Measurements from ENCODE around the gene HBB. TPM values are rescaled to one million over a fixed set of nuclear protein-coding genes. Genes with fewer than 3 reads are reported as not detected.

HBB gene
- total RNA-seq, 4 donors from 2014 or later: 3.7 to 45.8 (median 15.2) TPM

DNA sequence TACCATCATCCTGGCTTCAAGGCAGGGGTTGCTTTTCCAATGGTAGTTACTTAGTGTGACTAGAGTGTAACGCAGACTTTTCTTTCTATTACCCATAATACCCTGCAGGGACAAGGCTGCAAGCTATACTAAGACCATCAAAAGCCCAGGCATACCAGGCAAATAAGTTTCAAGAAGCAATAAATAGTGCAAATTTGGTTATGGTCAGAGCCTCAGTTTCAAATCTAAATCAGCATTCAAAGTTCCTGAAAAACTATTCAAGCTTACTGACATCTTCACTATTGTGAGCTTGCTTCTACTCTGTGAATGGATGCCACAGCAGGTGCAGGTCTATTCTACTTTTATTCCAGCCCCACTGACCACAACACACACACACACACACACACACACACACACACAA, 2.5 kb upstream of the HBB start:
- no peak overlapping the region for H3K27ac ChIP-seq
- H3K9me3 ChIP-seq: no peaks in the 10 kb centered on the region
- no peak overlapping the region for H3K4me3 ChIP-seq
- TF ChIP-seq, protein P1, sequence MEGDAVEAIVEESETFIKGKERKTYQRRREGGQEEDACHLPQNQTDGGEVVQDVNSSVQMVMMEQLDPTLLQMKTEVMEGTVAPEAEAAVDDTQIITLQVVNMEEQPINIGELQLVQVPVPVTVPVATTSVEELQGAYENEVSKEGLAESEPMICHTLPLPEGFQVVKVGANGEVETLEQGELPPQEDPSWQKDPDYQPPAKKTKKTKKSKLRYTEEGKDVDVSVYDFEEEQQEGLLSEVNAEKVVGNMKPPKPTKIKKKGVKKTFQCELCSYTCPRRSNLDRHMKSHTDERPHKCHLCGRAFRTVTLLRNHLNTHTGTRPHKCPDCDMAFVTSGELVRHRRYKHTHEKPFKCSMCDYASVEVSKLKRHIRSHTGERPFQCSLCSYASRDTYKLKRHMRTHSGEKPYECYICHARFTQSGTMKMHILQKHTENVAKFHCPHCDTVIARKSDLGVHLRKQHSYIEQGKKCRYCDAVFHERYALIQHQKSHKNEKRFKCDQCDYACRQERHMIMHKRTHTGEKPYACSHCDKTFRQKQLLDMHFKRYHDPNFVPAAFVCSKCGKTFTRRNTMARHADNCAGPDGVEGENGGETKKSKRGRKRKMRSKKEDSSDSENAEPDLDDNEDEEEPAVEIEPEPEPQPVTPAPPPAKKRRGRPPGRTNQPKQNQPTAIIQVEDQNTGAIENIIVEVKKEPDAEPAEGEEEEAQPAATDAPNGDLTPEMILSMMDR (IDR thresholded peaks at IDR 0.05): no peak
- TF ChIP-seq POLR2A (IDR thresholded peaks at IDR 0.05) (no peak), EP300 (IDR thresholded peaks at IDR 0.05) (no peak), POLR2AphosphoS5 (IDR thresholded peaks at IDR 0.05) (no peak)
- H3K27me3 ChIP-seq: no peaks in the 10 kb centered on the region
- DNase-seq (ENCODE audit: low spot score in 2 of 2): no peak
- H3K36me3 ChIP-seq: no peaks in the 10 kb centered on the region
- WGBS: 82% methylated on average over 1 of the region's 1 CpG
- H3K4me1 ChIP-seq: no peaks in the 10 kb centered on the region

DNA sequence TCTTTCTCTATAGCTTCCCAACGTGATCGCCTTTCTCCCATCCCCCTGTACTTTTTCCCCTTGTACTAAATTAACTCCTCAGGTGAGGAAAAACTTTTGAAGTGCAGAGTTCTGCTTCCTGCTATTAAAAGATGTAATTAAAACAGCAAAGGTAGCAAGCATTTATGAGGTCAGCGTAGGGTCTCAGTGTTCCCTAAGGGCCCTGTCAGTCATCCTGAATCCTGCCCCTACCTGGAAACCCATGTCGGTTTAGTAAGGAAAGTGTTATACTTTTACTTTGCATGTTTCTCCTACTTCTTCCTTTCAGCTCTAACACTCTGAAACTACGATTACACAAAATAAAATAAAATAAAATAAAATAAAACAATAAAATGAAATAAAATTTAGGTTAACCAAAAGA, 1.3 kb upstream of the HBB start:
- Histone ChIP-seq H3K4me1 (no peaks in the 10 kb centered on the region), H3K4me3 (no peak overlapping the region), H3K9me3 (no peaks in the 10 kb centered on the region), H3K36me3 (no peaks in the 10 kb centered on the region), H3K27ac (no peak overlapping the region), H3K27me3 (no peaks in the 10 kb centered on the region)
- DNase-seq (ENCODE audit: low spot score in 2 of 2): no peak
- no peak for TF ChIP-seq POLR2AphosphoS5 (IDR thresholded peaks at IDR 0.05)
- WGBS: 35% methylated on average over 5 of the region's 5 CpGs

DNA sequence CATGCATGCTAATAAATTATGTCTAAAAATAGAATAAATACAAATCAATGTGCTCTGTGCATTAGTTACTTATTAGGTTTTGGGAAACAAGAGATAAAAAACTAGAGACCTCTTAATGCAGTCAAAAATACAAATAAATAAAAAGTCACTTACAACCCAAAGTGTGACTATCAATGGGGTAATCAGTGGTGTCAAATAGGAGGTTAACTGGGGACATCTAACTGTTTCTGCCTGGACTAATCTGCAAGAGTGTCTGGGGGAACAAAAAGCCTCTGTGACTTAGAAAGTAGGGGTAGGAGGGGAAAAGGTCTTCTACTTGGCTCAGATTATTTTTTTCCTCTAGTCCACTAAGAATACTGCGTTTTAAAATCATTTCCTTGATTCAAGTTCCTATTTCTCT, 810 bp upstream of the HBB start:
- Histone ChIP-seq H3K36me3 (no peaks in the 10 kb centered on the region), H3K4me3 (no peak overlapping the region), H3K27me3 (no peaks in the 10 kb centered on the region), H3K4me1 (no peaks in the 10 kb centered on the region), H3K27ac (no peak overlapping the region), H3K9me3 (no peaks in the 10 kb centered on the region)
- DNase-seq (ENCODE audit: low spot score in 2 of 2): no peak
- WGBS: 37% methylated on average over 1 of the region's 1 CpG
- TF ChIP-seq POLR2A (IDR thresholded peaks at IDR 0.05) (no peak), EP300 (IDR thresholded peaks at IDR 0.05) (no peak), POLR2AphosphoS5 (IDR thresholded peaks at IDR 0.05) (no peak)
- TF ChIP-seq, protein P1 (IDR thresholded peaks at IDR 0.05): no peak

- TF ChIP-seq, protein P1 (IDR thresholded peaks at IDR 0.05): no peak
- TF ChIP-seq POLR2A (IDR thresholded peaks at IDR 0.05) (no peak), POLR2AphosphoS5 (IDR thresholded peaks at IDR 0.05) (no peak), EP300 (IDR thresholded peaks at IDR 0.05) (no peak)
- no peaks in the 10 kb centered on the region for H3K36me3 ChIP-seq
- H3K9me3 ChIP-seq: no peaks in the 10 kb centered on the region
- no peaks in the 10 kb centered on the region for H3K4me1 ChIP-seq
- H3K27me3 ChIP-seq: no peaks in the 10 kb centered on the region
- WGBS: 73% methylated on average over 2 of the region's 2 CpGs
- no peak overlapping the region for H3K4me3 ChIP-seq
- DNase-seq (ENCODE audit: low spot score in 2 of 2): no peak
- H3K27ac ChIP-seq: no peak overlapping the region
These were observed 1.4 kb downstream of the HBB start for GRCh38 chr11:5225480-5225871.

- Histone ChIP-seq H3K27ac (no peak overlapping the region), H3K4me1 (no peaks in the 10 kb centered on the region), H3K27me3 (no peaks in the 10 kb centered on the region), H3K4me3 (no peak overlapping the region), H3K9me3 (no peaks in the 10 kb centered on the region), H3K36me3 (no peaks in the 10 kb centered on the region)
- no peak for DNase-seq (ENCODE audit: low spot score in 2 of 2)
- WGBS: 71% methylated on average over 6 of the region's 6 CpGs
- TF ChIP-seq POLR2A (IDR thresholded peaks at IDR 0.05) (no peak), EP300 (IDR thresholded peaks at IDR 0.05) (no peak), POLR2AphosphoS5 (IDR thresholded peaks at IDR 0.05) (no peak)
- TF ChIP-seq, protein P1 (IDR thresholded peaks at IDR 0.05): no peak
These were observed 2.1 kb downstream of the HBB start for GRCh38 chr11:5224538-5225479.

All from suprapubic skin (tissue), 4 donors.